Neural crest cell (in vitro differentiated cells): ENCODE measurements around the gene P3H2. TPM values are rescaled to one million over a fixed set of nuclear protein-coding genes. Genes with fewer than 3 reads are reported as not detected.
"Not testable (repeated sequence)": the region's sequence is repeated elsewhere in the genome, so short reads cannot be mapped to it uniquely, and the experiment has no call there.

Experiments
- DNase-seq: peaks from one replicate; pipeline ENCODE4 v3.0.0; 2021; ENCODE audit warnings: low read depth, mixed read lengths, low spot score
- H3K27ac Mint-ChIP-seq: one replicate; pipeline ENCODE4 v1.8.0; 2021; ENCODE audit warnings: mild to moderate bottlenecking, mixed read lengths; ENCODE audit not compliant: unreplicated experiment
- H3K27me3 Mint-ChIP-seq: 2 replicates; pipeline ENCODE4 v1.8.0; 2021; ENCODE audit warnings: low read depth, mild to moderate bottlenecking, mixed read lengths
- H3K36me3 Mint-ChIP-seq: 2 replicates; pipeline ENCODE4 v1.8.0; 2021; ENCODE audit warnings: low read depth, mild to moderate bottlenecking, mixed read lengths
- H3K4me1 Mint-ChIP-seq: 2 replicates; pipeline ENCODE4 v1.8.0; 2021; ENCODE audit warnings: mixed read lengths
- H3K4me3 Mint-ChIP-seq: one replicate; pipeline ENCODE4 v1.8.0; 2021; ENCODE audit warnings: mild to moderate bottlenecking, mixed read lengths
- H3K9me3 Mint-ChIP-seq: 2 replicates; pipeline ENCODE4 v1.8.0; 2021; ENCODE audit warnings: mixed read lengths
- CTCF ChIP-seq: fragments of 200-600 bp; sonication (generic); conservative IDR thresholded peaks from 2 replicates; pipeline ENCODE4 v1.5.0; 2021; ENCODE audit warnings: antibody characterized with exemption, mild to moderate bottlenecking
- total RNA-seq: library from RNA; stranded (reverse); gene quantifications from 2 replicates; pipeline ENCODE4 v1.2.1, GENCODE V29; 2021

Gene P3H2
- total RNA-seq, 1 donor from 2014 or later: 4.1 TPM

- Mint-ChIP-seq H3K27me3 (no peaks in the 10 kb centered on the region), H3K4me3 (no peak overlapping the region), H3K27ac (no peak overlapping the region), H3K36me3 (no peaks in the 10 kb centered on the region), H3K9me3 (no peaks in the 10 kb centered on the region), H3K4me1 (peaks cover 28% of the 10 kb centered on the region)
- DNase-seq: no peak
- no peak for TF ChIP-seq CTCF
These were observed 45.9 kb downstream of the P3H2 start for GRCh38 chr3:190074817-190075216.

DNA sequence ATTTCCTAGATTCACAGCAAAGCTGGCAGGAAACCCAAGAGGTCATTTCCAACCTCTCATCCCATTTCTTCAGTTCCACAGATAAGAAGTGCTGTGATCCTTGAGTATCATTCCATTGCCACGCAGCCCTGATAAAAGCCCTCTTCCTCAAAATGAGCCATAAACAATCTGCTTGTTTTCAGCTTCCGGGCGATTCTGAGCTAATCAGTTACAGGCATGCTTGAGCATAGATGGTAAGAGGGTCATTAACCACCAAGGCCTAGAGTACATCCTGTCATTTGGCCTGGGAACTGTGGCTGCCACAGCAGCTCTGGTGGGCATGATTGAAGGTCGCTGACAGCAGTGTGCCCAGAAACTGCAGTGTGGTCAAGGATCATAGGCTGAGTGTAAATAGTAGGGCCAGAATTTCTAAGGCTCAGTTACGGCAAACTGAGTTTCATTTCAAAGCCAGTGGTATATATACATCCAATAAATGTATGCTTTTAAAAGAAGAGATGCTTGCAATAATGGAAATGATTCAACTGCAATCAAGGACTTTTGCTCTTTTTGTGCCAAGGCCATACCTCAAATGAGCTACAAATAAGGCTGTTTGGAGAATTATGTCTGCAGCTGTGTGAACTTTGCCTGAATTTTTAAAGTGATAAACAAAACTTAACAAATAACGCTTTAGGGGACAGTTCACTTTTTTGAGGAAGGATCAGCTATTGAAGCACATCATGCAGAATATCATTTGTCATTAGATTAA is 47.3 kb downstream of the P3H2 start:
- Mint-ChIP-seq H3K9me3 (no peaks in the 10 kb centered on the region), H3K4me1 (peaks cover 28% of the 10 kb centered on the region), H3K36me3 (no peaks in the 10 kb centered on the region), H3K27ac (no peak overlapping the region), H3K4me3 (no peak overlapping the region), H3K27me3 (no peaks in the 10 kb centered on the region)
- DNase-seq: no peak
- no peak for TF ChIP-seq CTCF

- DNase-seq: no peak
- Mint-ChIP-seq H3K36me3 (no peaks in the 10 kb centered on the region), H3K9me3 (no peaks in the 10 kb centered on the region), H3K4me1 (peaks cover 28% of the 10 kb centered on the region), H3K4me3 (no peak overlapping the region), H3K27me3 (no peaks in the 10 kb centered on the region), H3K27ac (no peak overlapping the region)
- TF ChIP-seq CTCF: no peak
These were observed 47.8 kb downstream of the P3H2 start for GRCh38 chr3:190072856-190073255.

- not testable (repeated sequence) for H3K4me3 Mint-ChIP-seq, H3K27ac Mint-ChIP-seq, H3K9me3 Mint-ChIP-seq, H3K27me3 Mint-ChIP-seq, DNase-seq, H3K36me3 Mint-ChIP-seq
- peaks cover 21% of the 10 kb centered on the region for H3K4me1 Mint-ChIP-seq
These were observed 48.8 kb downstream of the P3H2 start for GRCh38 chr3:190071921-190072320.

- H3K4me3 Mint-ChIP-seq: no peak overlapping the region
- TF ChIP-seq CTCF: no peak
- H3K4me1 Mint-ChIP-seq: peaks cover 11% of the 10 kb centered on the region
- DNase-seq: no peak
- H3K9me3 Mint-ChIP-seq: no peaks in the 10 kb centered on the region
- no peaks in the 10 kb centered on the region for H3K36me3 Mint-ChIP-seq
- no peaks in the 10 kb centered on the region for H3K27me3 Mint-ChIP-seq
- H3K27ac Mint-ChIP-seq: no peak overlapping the region
These were observed 49.9 kb downstream of the P3H2 start for GRCh38 chr3:190070622-190071347.

- Mint-ChIP-seq H3K9me3 (no peaks in the 10 kb centered on the region), H3K27ac (no peak overlapping the region), H3K36me3 (no peaks in the 10 kb centered on the region), H3K4me1 (no peaks in the 10 kb centered on the region), H3K27me3 (no peaks in the 10 kb centered on the region), H3K4me3 (no peak overlapping the region)
- TF ChIP-seq CTCF: no peak
- no peak for DNase-seq
These were observed 55.5 kb downstream of the P3H2 start for GRCh38 chr3:190065204-190065603.
